ENCODE measurements around the gene DNAJC15.

Gene DNAJC15

DNA sequence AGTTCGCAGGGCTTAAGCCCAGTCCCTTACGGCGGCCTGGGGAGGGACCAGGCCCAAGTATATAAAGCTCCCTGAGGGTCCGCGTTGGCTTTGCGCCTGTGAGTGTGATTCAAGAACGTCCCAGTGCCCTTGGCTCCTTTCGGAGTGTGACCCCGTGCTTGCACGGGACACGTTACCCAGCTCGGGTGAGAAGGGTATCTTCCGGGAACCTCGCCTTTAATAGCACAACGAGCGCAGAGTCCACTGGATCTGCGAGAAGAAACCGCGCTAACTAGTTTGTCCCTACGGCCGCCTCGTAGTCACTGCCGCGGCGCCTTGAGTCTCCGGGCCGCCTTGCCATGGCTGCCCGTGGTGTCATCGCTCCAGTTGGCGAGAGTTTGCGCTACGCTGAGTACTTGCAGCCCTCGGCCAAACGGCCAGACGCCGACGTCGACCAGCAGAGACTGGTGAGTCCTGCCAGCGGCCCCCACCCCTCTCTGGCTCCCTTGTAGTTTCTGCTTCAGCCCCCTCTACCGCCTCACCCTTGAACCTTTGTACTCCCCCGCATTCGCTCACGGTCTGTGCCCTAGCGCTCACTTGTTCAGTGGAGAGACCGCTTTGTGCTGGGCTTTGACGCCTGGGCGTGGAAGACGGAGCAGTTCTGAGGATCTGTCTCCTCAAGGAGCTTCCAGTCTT lies at the start of gene DNAJC15:
TSS of gene DNAJC15 (plus strand) at position 298 of the 675 bp plus-strand sequence. CDS start at position 339, 41 bp downstream.
- Histone ChIP-seq H3K9ac (ENCODE audit: low read depth, low read length, poor library complexity, severe bottlenecking) (peak within 1 kb of the TSS; percentile 50), H3K4me1 (ENCODE audit: insufficient read depth, low read length, poor library complexity, severe bottlenecking) (no peaks in the 10 kb centered on the region), H3K36me3 (ENCODE audit: insufficient read depth, low read length) (no peaks in the 10 kb centered on the region), H4K20me1 (ENCODE audit: insufficient read depth, low read length, poor library complexity, severe bottlenecking) (no peaks in the 10 kb centered on the region), H3K4me3 (ENCODE audit: low read length, poor library complexity, severe bottlenecking) (peak within 1 kb of the TSS; percentile 55), H2AFZ (ENCODE audit: low read length) (peak within 1 kb of the TSS; percentile 30), H3K4me2 (ENCODE audit: low read depth, low read length, poor library complexity, severe bottlenecking) (no peak within 1 kb of the TSS), H3F3A (ENCODE audit: low read depth) (no peaks in the 10 kb centered on the region), H3K27me3 (ENCODE audit: insufficient read depth, low read length, poor library complexity, severe bottlenecking) (no peaks in the 10 kb centered on the region), H3K9me3 (ENCODE audit: insufficient read depth, low read depth, low read length) (no peaks in the 10 kb centered on the region), H3K9me2 (replicated peaks; ENCODE audit: low read depth, low read length) (no peaks in the 10 kb centered on the region), H3K79me2 (ENCODE audit: insufficient read depth, low read length) (no peaks in the 10 kb centered on the region)
- no peak for TF ChIP-seq EZH2phosphoT487 (IDR thresholded peaks at IDR 0.05; ENCODE audit: borderline replicate concordance)

DNA sequence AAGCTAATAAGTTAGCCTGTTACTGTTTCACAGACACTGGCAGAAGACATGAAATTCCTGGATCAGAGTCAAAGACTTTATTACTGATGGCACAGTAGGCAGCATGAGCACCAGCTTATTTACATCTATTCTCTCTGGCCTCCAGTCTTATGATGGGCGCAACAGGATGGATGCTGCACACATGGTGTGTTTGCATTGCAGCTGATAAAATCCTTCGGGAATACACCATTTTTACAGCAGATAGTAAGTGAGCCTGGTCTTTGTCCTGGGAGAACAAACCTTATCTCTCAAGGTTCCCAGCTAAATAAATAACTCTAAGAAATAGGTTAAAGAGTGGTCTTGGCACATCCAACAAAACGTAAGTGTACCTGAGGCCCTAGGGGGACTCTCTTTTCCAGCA lies 47.3 kb upstream of the DNAJC15 start:
- Histone ChIP-seq H3K9me3 (ENCODE audit: insufficient read depth, low read depth, low read length) (no peaks in the 10 kb centered on the region), H4K20me1 (ENCODE audit: insufficient read depth, low read length, poor library complexity, severe bottlenecking) (no peaks in the 10 kb centered on the region), H3K4me2 (ENCODE audit: low read depth, low read length, poor library complexity, severe bottlenecking) (no peak overlapping the region), H3F3A (ENCODE audit: low read depth) (no peaks in the 10 kb centered on the region), H3K79me2 (ENCODE audit: insufficient read depth, low read length) (no peaks in the 10 kb centered on the region), H3K36me3 (ENCODE audit: insufficient read depth, low read length) (no peaks in the 10 kb centered on the region), H3K9ac (ENCODE audit: low read depth, low read length, poor library complexity, severe bottlenecking) (no peak overlapping the region), H3K27me3 (ENCODE audit: insufficient read depth, low read length, poor library complexity, severe bottlenecking) (no peaks in the 10 kb centered on the region), H3K4me1 (ENCODE audit: insufficient read depth, low read length, poor library complexity, severe bottlenecking) (peaks cover 13% of the 10 kb centered on the region), H2AFZ (ENCODE audit: low read length) (no peak overlapping the region), H3K9me2 (replicated peaks; ENCODE audit: low read depth, low read length) (no peaks in the 10 kb centered on the region), H3K4me3 (ENCODE audit: low read length, poor library complexity, severe bottlenecking) (no peak overlapping the region)
- TF ChIP-seq EZH2phosphoT487 (IDR thresholded peaks at IDR 0.05; ENCODE audit: borderline replicate concordance) = no peak
- TF ChIP-seq, protein P1, sequence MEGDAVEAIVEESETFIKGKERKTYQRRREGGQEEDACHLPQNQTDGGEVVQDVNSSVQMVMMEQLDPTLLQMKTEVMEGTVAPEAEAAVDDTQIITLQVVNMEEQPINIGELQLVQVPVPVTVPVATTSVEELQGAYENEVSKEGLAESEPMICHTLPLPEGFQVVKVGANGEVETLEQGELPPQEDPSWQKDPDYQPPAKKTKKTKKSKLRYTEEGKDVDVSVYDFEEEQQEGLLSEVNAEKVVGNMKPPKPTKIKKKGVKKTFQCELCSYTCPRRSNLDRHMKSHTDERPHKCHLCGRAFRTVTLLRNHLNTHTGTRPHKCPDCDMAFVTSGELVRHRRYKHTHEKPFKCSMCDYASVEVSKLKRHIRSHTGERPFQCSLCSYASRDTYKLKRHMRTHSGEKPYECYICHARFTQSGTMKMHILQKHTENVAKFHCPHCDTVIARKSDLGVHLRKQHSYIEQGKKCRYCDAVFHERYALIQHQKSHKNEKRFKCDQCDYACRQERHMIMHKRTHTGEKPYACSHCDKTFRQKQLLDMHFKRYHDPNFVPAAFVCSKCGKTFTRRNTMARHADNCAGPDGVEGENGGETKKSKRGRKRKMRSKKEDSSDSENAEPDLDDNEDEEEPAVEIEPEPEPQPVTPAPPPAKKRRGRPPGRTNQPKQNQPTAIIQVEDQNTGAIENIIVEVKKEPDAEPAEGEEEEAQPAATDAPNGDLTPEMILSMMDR (conservative IDR thresholded peaks at IDR 0.05; ENCODE audit: low read length) = no peak

DNA sequence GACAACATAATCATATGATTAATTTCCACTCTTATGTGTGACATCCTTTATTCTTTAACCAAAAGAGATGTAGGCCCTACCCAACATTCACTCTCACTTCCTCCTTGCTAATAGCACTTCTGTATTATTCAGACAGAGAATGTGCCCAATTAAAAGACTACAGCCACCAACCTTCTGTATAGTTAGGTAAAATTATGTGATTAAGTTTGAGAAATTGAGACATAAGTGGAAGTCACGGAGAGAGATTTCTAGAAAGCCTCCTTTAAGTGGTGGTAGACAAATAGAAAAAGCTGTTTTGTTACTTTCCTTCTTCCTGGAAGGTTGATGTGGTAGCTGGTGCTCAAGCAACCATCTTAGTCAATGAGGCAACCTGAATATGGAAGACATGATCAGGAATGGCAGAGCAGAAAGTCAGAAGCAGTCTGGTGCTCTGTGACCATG lies 46.1 kb upstream of the DNAJC15 start:
- Histone ChIP-seq H3K27me3 (ENCODE audit: insufficient read depth, low read length, poor library complexity, severe bottlenecking) (no peaks in the 10 kb centered on the region), H3K9me2 (replicated peaks; ENCODE audit: low read depth, low read length) (no peaks in the 10 kb centered on the region)
- TF ChIP-seq, protein P1 (conservative IDR thresholded peaks at IDR 0.05; ENCODE audit: low read length) = no peak
- TF ChIP-seq EZH2phosphoT487 (IDR thresholded peaks at IDR 0.05; ENCODE audit: borderline replicate concordance) = no peak

DNA sequence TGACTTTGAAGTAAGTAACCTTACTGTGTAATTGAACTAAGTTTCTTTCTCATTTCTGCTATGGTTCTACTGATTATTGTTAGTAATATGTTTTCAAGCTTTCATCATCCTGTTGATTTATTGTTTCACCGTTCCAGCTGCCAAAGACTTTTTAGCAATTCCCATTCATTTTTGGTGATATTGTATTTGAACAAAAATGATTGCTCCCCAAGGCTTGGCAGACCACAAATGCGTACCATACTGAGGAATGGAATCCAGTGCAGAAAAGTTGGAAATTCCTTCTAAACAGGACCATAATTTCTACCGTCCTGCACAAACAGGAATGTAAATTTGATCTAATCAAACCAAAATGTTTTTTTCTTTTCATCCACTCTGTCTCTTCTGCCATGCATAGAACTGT lies 42.1 kb upstream of the DNAJC15 start:
- H4K20me1 ChIP-seq (ENCODE audit: insufficient read depth, low read length, poor library complexity, severe bottlenecking) = no peaks in the 10 kb centered on the region
- no peaks in the 10 kb centered on the region for H3K9me3 ChIP-seq (ENCODE audit: insufficient read depth, low read depth, low read length)
- no peak for TF ChIP-seq EZH2phosphoT487 (IDR thresholded peaks at IDR 0.05; ENCODE audit: borderline replicate concordance)
- TF ChIP-seq, protein P1 (conservative IDR thresholded peaks at IDR 0.05; ENCODE audit: low read length) = no peak
- no peak overlapping the region for H2AFZ ChIP-seq (ENCODE audit: low read length)
- no peaks in the 10 kb centered on the region for H3F3A ChIP-seq (ENCODE audit: low read depth)
- no peaks in the 10 kb centered on the region for H3K27me3 ChIP-seq (ENCODE audit: insufficient read depth, low read length, poor library complexity, severe bottlenecking)
- H3K79me2 ChIP-seq (ENCODE audit: insufficient read depth, low read length) = no peaks in the 10 kb centered on the region
- no peaks in the 10 kb centered on the region for H3K9me2 ChIP-seq (replicated peaks; ENCODE audit: low read depth, low read length)
- no peak overlapping the region for H3K4me3 ChIP-seq (ENCODE audit: low read length, poor library complexity, severe bottlenecking)
- no peaks in the 10 kb centered on the region for H3K36me3 ChIP-seq (ENCODE audit: insufficient read depth, low read length)
- H3K4me2 ChIP-seq (ENCODE audit: low read depth, low read length, poor library complexity, severe bottlenecking) = no peak overlapping the region
- no peaks in the 10 kb centered on the region for H3K4me1 ChIP-seq (ENCODE audit: insufficient read depth, low read length, poor library complexity, severe bottlenecking)
- H3K9ac ChIP-seq (ENCODE audit: low read depth, low read length, poor library complexity, severe bottlenecking) = no peak overlapping the region

More for the DNA sequence above, 46.1 kb upstream of the DNAJC15 start:
- Histone ChIP-seq H3K36me3 (ENCODE audit: insufficient read depth, low read length) (no peaks in the 10 kb centered on the region), H4K20me1 (ENCODE audit: insufficient read depth, low read length, poor library complexity, severe bottlenecking) (no peaks in the 10 kb centered on the region), H2AFZ (ENCODE audit: low read length) (no peak overlapping the region), H3K9ac (ENCODE audit: low read depth, low read length, poor library complexity, severe bottlenecking) (no peak overlapping the region), H3K9me3 (ENCODE audit: insufficient read depth, low read depth, low read length) (no peaks in the 10 kb centered on the region), H3K4me2 (ENCODE audit: low read depth, low read length, poor library complexity, severe bottlenecking) (no peak overlapping the region), H3K4me3 (ENCODE audit: low read length, poor library complexity, severe bottlenecking) (no peak overlapping the region), H3K79me2 (ENCODE audit: insufficient read depth, low read length) (no peaks in the 10 kb centered on the region), H3F3A (ENCODE audit: low read depth) (no peaks in the 10 kb centered on the region), H3K4me1 (ENCODE audit: insufficient read depth, low read length, poor library complexity, severe bottlenecking) (peaks cover 1% of the 10 kb centered on the region)

Data from Loucy (cell line).